ENCODE data around the gene CORIN. TPM values are rescaled to one million over a fixed set of nuclear protein-coding genes. Genes with fewer than 3 reads are reported as not detected.

The CORIN gene
- total RNA-seq, 3 donors from 2014 or later: 1.6 to 6.4 (median 1.6) TPM

- no peaks in the 10 kb centered on the region for H3K9me3 ChIP-seq
- H3K4me1 ChIP-seq: no peaks in the 10 kb centered on the region
- TF ChIP-seq POLR2AphosphoS5 (IDR thresholded peaks at IDR 0.05) (no peak), POLR2A (IDR thresholded peaks at IDR 0.05) (no peak), CTCF (IDR thresholded peaks at IDR 0.05) (no peak)
- H3K4me3 ChIP-seq: no peak overlapping the region
- intact Hi-C loops (cut with DNase I; ENCODE audit: low total_unique reads): no loop called here
- peaks cover 0 to 6% of the 10 kb centered on the region in 2 donors for H3K27me3 ChIP-seq
- no peaks in the 10 kb centered on the region for H3K36me3 ChIP-seq
- no peak overlapping the region for H3K27ac ChIP-seq
- no peak for DNase-seq (ENCODE audit: low spot score in 2 of 2)
Measured at GRCh38 chr4:47705326-47705981, 132.4 kb downstream of the CORIN start.

DNA sequence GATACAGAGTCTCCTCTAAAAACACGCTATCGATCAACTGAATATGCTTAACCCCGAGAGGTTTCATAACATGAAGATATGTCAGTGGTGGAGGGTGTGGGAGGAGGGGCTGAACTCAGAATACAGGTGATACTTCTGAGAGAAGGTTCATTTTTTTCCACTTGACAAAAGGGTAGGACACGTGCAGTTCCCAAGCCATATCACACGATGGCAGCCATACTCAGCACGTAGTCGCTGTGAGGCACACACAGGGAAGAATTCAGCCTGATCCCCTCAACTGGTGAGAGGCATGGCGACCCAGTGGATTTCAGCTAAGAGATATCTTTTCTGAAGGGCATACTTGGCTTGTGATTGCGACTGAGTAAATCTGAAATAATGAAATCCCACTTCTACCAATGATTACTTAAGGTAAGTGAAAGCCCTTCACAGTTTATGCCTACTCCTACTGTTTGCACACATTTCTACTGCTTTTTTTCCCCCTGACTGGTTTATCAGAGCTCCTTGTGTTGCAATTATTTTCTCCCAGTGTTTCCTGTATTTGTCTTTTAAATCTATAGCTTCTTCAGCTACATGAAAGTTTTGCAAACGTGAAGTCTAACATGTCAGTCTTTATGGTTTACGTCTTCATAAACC, 133.1 kb downstream of the CORIN start:
- no peak for DNase-seq (ENCODE audit: low spot score in 2 of 2)
- H3K9me3 ChIP-seq: no peaks in the 10 kb centered on the region
- H3K4me1 ChIP-seq: no peaks in the 10 kb centered on the region
- H3K4me3 ChIP-seq: no peak overlapping the region
- no peak overlapping the region for H3K27ac ChIP-seq
- H3K27me3 ChIP-seq: peaks cover 0 to 5% of the 10 kb centered on the region in 2 donors
- intact Hi-C loops (cut with DNase I; ENCODE audit: low total_unique reads): no loop called here
- TF ChIP-seq POLR2A (IDR thresholded peaks at IDR 0.05) (no peak), POLR2AphosphoS5 (IDR thresholded peaks at IDR 0.05) (no peak), CTCF (IDR thresholded peaks at IDR 0.05) (no peak)
- no peaks in the 10 kb centered on the region for H3K36me3 ChIP-seq

DNA sequence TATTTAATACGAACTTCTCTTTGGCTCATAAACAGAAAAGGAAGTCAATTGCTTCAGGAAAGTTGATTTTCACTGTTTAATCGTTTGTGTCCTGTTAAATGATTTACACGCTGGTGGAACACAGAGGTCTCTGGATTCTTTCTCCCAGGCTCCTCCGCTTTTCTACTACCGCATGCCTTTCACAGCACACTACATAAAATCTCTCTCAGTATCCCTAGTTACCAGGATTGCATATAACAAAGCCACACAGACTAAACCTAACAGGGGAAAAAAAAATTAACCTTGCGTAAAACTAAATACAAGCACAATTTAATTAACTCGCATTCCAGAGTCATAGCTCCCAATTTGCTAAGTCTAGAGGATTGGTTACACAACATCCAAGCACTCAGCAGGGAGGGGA, 133.9 kb downstream of the CORIN start:
- Histone ChIP-seq H3K4me3 (no peak overlapping the region), H3K9me3 (no peaks in the 10 kb centered on the region), H3K27me3 (peaks cover 0 to 5% of the 10 kb centered on the region in 2 donors), H3K4me1 (no peaks in the 10 kb centered on the region), H3K27ac (peak overlapping the region in 1 of 2 donors; percentile 13), H3K36me3 (no peaks in the 10 kb centered on the region)
- DNase-seq (ENCODE audit: low spot score in 2 of 2): no peak
- TF ChIP-seq POLR2AphosphoS5 (IDR thresholded peaks at IDR 0.05) (no peak), CTCF (IDR thresholded peaks at IDR 0.05) (no peak), POLR2A (IDR thresholded peaks at IDR 0.05) (no peak)
- intact Hi-C loops (cut with DNase I; ENCODE audit: low total_unique reads): no loop called here

DNA sequence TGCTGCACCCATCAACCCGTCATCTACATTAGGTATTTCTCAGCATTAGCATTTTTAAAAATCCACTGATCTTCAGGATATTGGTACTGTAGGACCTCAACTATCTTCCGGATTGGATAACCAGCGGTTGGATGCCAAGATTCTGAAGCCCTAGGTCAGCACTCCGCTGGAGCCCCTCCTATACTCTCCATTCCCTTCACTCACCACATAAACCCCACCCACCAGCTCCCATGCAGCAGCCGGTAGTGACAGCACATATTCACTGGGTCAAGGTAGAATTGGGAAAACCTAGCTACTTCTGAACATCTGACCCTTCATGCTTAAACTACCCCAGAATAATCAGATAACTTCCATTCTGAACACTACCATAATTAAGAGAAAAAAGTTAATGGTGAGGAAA, 134.9 kb downstream of the CORIN start:
- H3K27me3 ChIP-seq: peaks cover 0 to 5% of the 10 kb centered on the region in 2 donors
- no peaks in the 10 kb centered on the region for H3K36me3 ChIP-seq
- no peak overlapping the region for H3K27ac ChIP-seq
- H3K4me3 ChIP-seq: no peak overlapping the region
- TF ChIP-seq CTCF (IDR thresholded peaks at IDR 0.05) (no peak), POLR2AphosphoS5 (IDR thresholded peaks at IDR 0.05) (no peak), POLR2A (IDR thresholded peaks at IDR 0.05) (no peak)
- H3K9me3 ChIP-seq: no peaks in the 10 kb centered on the region
- intact Hi-C loops (cut with DNase I; ENCODE audit: low total_unique reads): no loop called here
- DNase-seq (ENCODE audit: low spot score in 2 of 2): no peak
- no peaks in the 10 kb centered on the region for H3K4me1 ChIP-seq

DNA sequence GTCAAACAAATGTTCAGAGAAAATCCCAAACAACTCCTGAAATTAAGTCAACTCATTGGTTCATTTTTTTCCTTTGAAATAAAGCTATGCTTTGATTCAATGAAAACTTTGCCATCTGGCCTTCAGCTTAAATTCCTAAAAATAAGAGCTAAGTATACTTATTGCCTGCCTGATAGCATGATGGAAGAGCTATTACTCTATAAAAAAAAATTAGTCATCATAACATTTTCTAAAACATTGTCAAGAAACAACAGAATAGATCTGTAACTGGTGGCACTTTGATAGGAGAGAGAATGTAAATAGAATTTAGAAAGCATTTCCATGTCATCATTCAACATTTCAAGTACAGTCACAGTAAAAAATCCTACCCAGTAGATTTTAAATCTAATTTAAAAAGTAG, 136.6 kb downstream of the CORIN start:
- no peak for DNase-seq (ENCODE audit: low spot score in 2 of 2)
- no peaks in the 10 kb centered on the region for H3K9me3 ChIP-seq
- TF ChIP-seq POLR2AphosphoS5 (IDR thresholded peaks at IDR 0.05) (no peak), POLR2A (IDR thresholded peaks at IDR 0.05) (no peak), CTCF (IDR thresholded peaks at IDR 0.05) (no peak)
- H3K27ac ChIP-seq: no peak overlapping the region
- H3K27me3 ChIP-seq: peaks cover 0 to 5% of the 10 kb centered on the region in 2 donors
- H3K36me3 ChIP-seq: no peaks in the 10 kb centered on the region
- intact Hi-C loops (cut with DNase I; ENCODE audit: low total_unique reads): no loop called here
- H3K4me1 ChIP-seq: no peaks in the 10 kb centered on the region
- H3K4me3 ChIP-seq: no peak overlapping the region

Data from breast epithelium (tissue), 4 donors.